ENCODE data around the gene HTR1A.

DNA sequence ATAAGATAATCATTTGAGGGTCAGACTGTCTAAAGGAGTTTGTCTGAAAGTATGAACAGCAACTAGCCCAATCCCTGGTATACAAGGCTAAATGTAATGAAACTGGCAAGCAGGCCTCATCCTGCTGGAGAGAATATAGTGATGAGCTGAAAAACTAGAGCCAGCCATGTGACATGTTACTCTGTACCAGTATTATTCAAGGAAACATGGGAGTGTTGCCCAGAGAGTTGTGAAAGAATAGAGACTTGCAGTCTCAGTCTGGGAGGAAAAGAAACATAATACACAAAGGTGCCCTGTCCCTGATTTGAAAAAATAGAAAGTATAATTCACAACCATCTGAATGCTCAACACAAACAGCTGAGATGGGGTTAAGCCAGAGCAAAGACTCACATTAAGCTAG is 37.9 kb upstream of the HTR1A start:
- TF ChIP-seq CTCF (IDR thresholded peaks at IDR 0.05) = no peak
- TF ChIP-seq EZH2 (IDR thresholded peaks at IDR 0.05) = no peak
- TF ChIP-seq EZH2phosphoT487 (IDR thresholded peaks at IDR 0.05) = no peak
